Activated CD8-positive, alpha-beta T cell treated with anti-CD3 and anti-CD28 coated beads for 36 hours (primary cell): ENCODE results near the gene RUVBL1. TPM values are rescaled to one million over a fixed set of nuclear protein-coding genes. Genes with fewer than 3 reads are reported as not detected.
"Not testable (repeated sequence)": the region's sequence is repeated elsewhere in the genome, so short reads cannot be mapped to it uniquely, and the experiment has no call there.

Experiments
- ATAC-seq: fragments of 200-7000 bp; cut with Tn5 transposase; one replicate; pipeline ENCODE4 v1.10.0; 2021; ENCODE audit warnings: mild to moderate bottlenecking, moderate library complexity
- CTCF ChIA-PET: fragments of 350-600 bp; sonication (Branson Sonifier 250); formaldehyde crosslinking; loops from one replicate; lab custom pipeline; 2021; ENCODE audit warnings: antibody characterized with exemption; lab: Charles Lee
- POLR2A ChIA-PET: fragments of 350-600 bp; sonication (Branson Sonifier 250); formaldehyde crosslinking; loops from one replicate; lab custom pipeline; 2021; ENCODE audit warnings: antibody characterized with exemption; lab: Charles Lee
- DNase-seq: peaks from one replicate; pipeline ENCODE4 v3.0.0-alpha.2; 2020
- H3K27ac Mint-ChIP-seq: one replicate; pipeline ENCODE4 v1.8.0; 2021; ENCODE audit warnings: mild to moderate bottlenecking, mixed read lengths
- H3K27me3 Mint-ChIP-seq: one replicate; pipeline ENCODE4 v1.8.0; 2021; ENCODE audit warnings: mixed read lengths
- H3K36me3 Mint-ChIP-seq: one replicate; pipeline ENCODE4 v1.8.0; 2021; ENCODE audit warnings: low read depth, mixed read lengths
- H3K4me1 Mint-ChIP-seq: one replicate; pipeline ENCODE4 v1.8.0; 2021; ENCODE audit warnings: low read depth, mixed read lengths
- H3K4me3 Mint-ChIP-seq: one replicate; pipeline ENCODE4 v1.8.0; 2021; ENCODE audit warnings: mild to moderate bottlenecking, moderate library complexity, mixed read lengths
- H3K9me3 Mint-ChIP-seq: one replicate; pipeline ENCODE4 v1.8.0; 2021; ENCODE audit warnings: mixed read lengths
- CTCF ChIP-seq: fragments of 200-600 bp; IDR thresholded peaks from one replicate; pipeline ENCODE4 v1.8.0; 2022; ENCODE audit warnings: antibody characterized with exemption, mild to moderate bottlenecking
- intact Hi-C: fragments of 100-400 bp; cut with micrococcal nuclease; formaldehyde crosslinking; loops from one replicate; pipeline ENCODE4 v1.10.0; 2022
- total RNA-seq, 2 experiments: library from RNA; stranded (reverse); gene quantifications; one replicate each; pipeline ENCODE4 v1.2.3, GENCODE V29; 2021

Gene RUVBL1
- total RNA-seq, 2 experiments from 2014 or later = 99.0 to 99.5 TPM

- no peak for DNase-seq
- no peak overlapping the region for H3K27ac Mint-ChIP-seq
- intact Hi-C loops = no loop called here
- no peak overlapping the region for H3K4me3 Mint-ChIP-seq
- peaks cover 3% of the 10 kb centered on the region for H3K9me3 Mint-ChIP-seq
- no peaks in the 10 kb centered on the region for H3K27me3 Mint-ChIP-seq
- no peak for TF ChIP-seq CTCF
- H3K36me3 Mint-ChIP-seq = peaks cover 38% of the 10 kb centered on the region
- CTCF ChIA-PET = interaction anchor here (1.4 kb wide), 1 partner anchor 166 kb away, joined by 3 read pairs; no protein-coding TSS in a partner anchor
- POLR2A ChIA-PET = no interaction called here
- no peak for ATAC-seq
- H3K4me1 Mint-ChIP-seq = peaks cover 14% of the 10 kb centered on the region
These were observed 32.2 kb upstream of the RUVBL1 start for GRCh38 chr3:128155616-128156360.

- peak overlapping the region; percentile 97 for H3K27ac Mint-ChIP-seq
- intact Hi-C loops = not testable (repeated sequence)
These were observed 30.7 kb upstream of the RUVBL1 start for GRCh38 chr3:128154354-128154753.

GRCh38 chr3:128153156-128154041 lies 29.8 kb upstream of the RUVBL1 start, which contains the start of gene EEFSEC:
EEFSEC (plus strand) TSS chr3:128153481; CDS start chr3:128153508, 27 bp downstream.
- Mint-ChIP-seq H3K9me3 (peaks cover 3% of the 10 kb centered on the region), H3K27me3 (no peaks in the 10 kb centered on the region), H3K4me1 (peaks cover 12% of the 10 kb centered on the region), H3K36me3 (peaks cover 25% of the 10 kb centered on the region), H3K4me3 (peak within 1 kb of the TSS; percentile 80), H3K27ac (peak within 1 kb of the TSS; percentile 97)
- intact Hi-C loops = no loop called here
- ChIA-PET CTCF (interaction anchor here (1.0 to 2.9 kb wide), 3 partner anchors 20 to 25 kb away, joined by 3 to 13 read pairs (median 3); no protein-coding TSS in a partner anchor), POLR2A (interaction anchor here (0.6 to 2.9 kb wide), 9 partner anchors 9 to 153 kb away, joined by 3 to 20 read pairs (median 3); partner anchors contain the start of gene RUVBL1)
- TF ChIP-seq CTCF = no peak
- ATAC-seq (peak; percentile 94), DNase-seq (peak; percentile 85)

More at GRCh38 chr3:128154354-128154753, 30.7 kb upstream of the RUVBL1 start:
- peaks cover 33% of the 10 kb centered on the region for H3K36me3 Mint-ChIP-seq
- peak overlapping the region; percentile 80 for H3K4me3 Mint-ChIP-seq
- ChIA-PET CTCF (interaction anchor here (1.7 to 2.9 kb wide), 2 partner anchors 21 to 22 kb away, joined by 3 to 13 read pairs; no protein-coding TSS in a partner anchor), POLR2A (interaction anchor here (0.6 to 2.9 kb wide), 3 partner anchors 11 to 76 kb away, joined by 3 to 20 read pairs (median 3); partner anchors contain the start of gene RUVBL1)
- not testable (repeated sequence) for ATAC-seq, DNase-seq, H3K9me3 Mint-ChIP-seq, H3K27me3 Mint-ChIP-seq
- H3K4me1 Mint-ChIP-seq = peaks cover 14% of the 10 kb centered on the region

- Mint-ChIP-seq H3K27me3 (no peaks in the 10 kb centered on the region), H3K4me3 (peak overlapping the region; percentile 80), H3K4me1 (peaks cover 12% of the 10 kb centered on the region), H3K9me3 (peaks cover 3% of the 10 kb centered on the region), H3K27ac (peak overlapping the region; percentile 97), H3K36me3 (peaks cover 19% of the 10 kb centered on the region)
- intact Hi-C loops = no loop called here
- POLR2A ChIA-PET = interaction anchor here (0.7 to 2.9 kb wide), 7 partner anchors 9 to 154 kb away, joined by 3 to 20 read pairs (median 4); partner anchors contain the start of gene RUVBL1
- no peak for DNase-seq
- TF ChIP-seq CTCF = no peak
- CTCF ChIA-PET = interaction anchor here (1.0 to 2.9 kb wide), 3 partner anchors 19 to 25 kb away, joined by 3 to 13 read pairs (median 3); no protein-coding TSS in a partner anchor
- ATAC-seq = peak; percentile 71
These were observed 29.0 kb upstream of the RUVBL1 start for GRCh38 chr3:128152419-128153155.
